Panc1 (cell line): Measurements from ENCODE around the gene ID1. TPM values are rescaled to one million over a fixed set of nuclear protein-coding genes. Genes with fewer than 3 reads are reported as not detected.

Experiments used
- ATAC-seq: fragments of 200-7000 bp; cut with Tn5 transposase; 2 replicates; pipeline ENCODE4 v1.9.1; 2020; ENCODE audit warnings: mild to moderate bottlenecking, moderate library complexity
- BruUV-seq: library from RNA; stranded (reverse); fragments of 400-500 nt; replicated peaks from 2 replicates; lab custom pipeline; 2021; lab: Mats Ljungman, UMichigan
- CTCF ChIA-PET: fragments of 300-600 bp; sonication (Branson Sonifier 250); formaldehyde crosslinking; loops from one replicate; lab custom pipeline; 2022; ENCODE audit warnings: antibody characterized with exemption; lab: Charles Lee
- POLR2A ChIA-PET: fragments of 300-600 bp; sonication (Branson Sonifier 250); formaldehyde crosslinking; loops from one replicate; lab custom pipeline; 2022; ENCODE audit warnings: antibody characterized with exemption; lab: Charles Lee
- DNase-seq: peaks from one replicate; pipeline ENCODE4 v3.0.0-alpha.2; 2010; ENCODE audit warnings: low read depth, low spot score
- H3K27ac ChIP-seq: 2 replicates; pipeline ENCODE4 v1.5.1; 2011; ENCODE audit warnings: mild to moderate bottlenecking, low read length, inconsistent platforms
- H3K27me3 ChIP-seq: fragments of 200-500 bp; sonication (Bioruptor generic); 2 replicates; pipeline ENCODE4 v1.6.0; 2014; ENCODE audit warnings: low read length, inconsistent platforms; ENCODE audit not compliant: control insufficient read depth, insufficient read depth
- H3K36me3 ChIP-seq: fragments of 200-500 bp; sonication (Bioruptor generic); 2 replicates; pipeline ENCODE4 v1.5.1; 2014; ENCODE audit warnings: inconsistent platforms, mild to moderate bottlenecking, low read length, moderate library complexity; ENCODE audit not compliant: control insufficient read depth, insufficient read depth
- H3K4me1 ChIP-seq: 2 replicates; pipeline ENCODE4 v1.5.1; 2011; ENCODE audit warnings: inconsistent platforms, mild to moderate bottlenecking, low read length, moderate library complexity; ENCODE audit not compliant: control insufficient read depth, insufficient read depth
- H3K4me3 ChIP-seq, 2 experiments: 2 replicates each; pipeline ENCODE4 v1.5.1; 2011 to 2012; ENCODE audit warnings: low read depth in 2 of 2, low read length in 2 of 2, mild to moderate bottlenecking in 2 of 2, inconsistent platforms in 1 of 2, moderate library complexity in 1 of 2
- H3K9me3 ChIP-seq: fragments of 200-500 bp; sonication (Bioruptor generic); 2 replicates; pipeline ENCODE4 v1.5.1; 2014; ENCODE audit warnings: low read depth, mild to moderate bottlenecking, inconsistent platforms, low read length, moderate library complexity; ENCODE audit not compliant: control insufficient read depth, insufficient read depth
- CTCF ChIP-seq: fragments of 450-650 bp; IDR thresholded peaks from 2 replicates; pipeline ENCODE4 v1.5.1; 2017; ENCODE audit warnings: mild to moderate bottlenecking
- POLR2AphosphoS5 ChIP-seq: IDR thresholded peaks from 2 replicates; pipeline ENCODE4 v1.6.1; 2012; ENCODE audit warnings: mild to moderate bottlenecking, low read depth, low read length, moderate library complexity
- REST ChIP-seq, 2 experiments: IDR thresholded peaks; 2 replicates each; pipeline ENCODE4 v1.6.1; 2011 to 2012; ENCODE audit warnings: low read depth in 2 of 2, control low read depth in 1 of 2, low read length in 1 of 2, mild to moderate bottlenecking in 1 of 2, moderate library complexity in 1 of 2; ENCODE audit not compliant: insufficient read depth in 1 of 2
- SIN3A ChIP-seq: IDR thresholded peaks from 2 replicates; pipeline ENCODE4 v1.6.1; 2012; ENCODE audit warnings: low read depth, mild to moderate bottlenecking, low read length, moderate library complexity, borderline replicate concordance; ENCODE audit not compliant: insufficient read depth
- TCF7L2 ChIP-seq: IDR thresholded peaks from 2 replicates; pipeline ENCODE4 v1.6.1; 2011; ENCODE audit warnings: mild to moderate bottlenecking, low read depth, low read length, inconsistent platforms
- in situ Hi-C: cut with HindIII; loops from 2 replicates; pipeline ENCODE4 v1.10.0; 2016; ENCODE audit warnings: low sequenced_read_pairs, low pct_unique_long_range_greater_than_20kb
- intact Hi-C: fragments of 100-400 bp; cut with micrococcal nuclease; formaldehyde crosslinking; loops from one replicate; pipeline ENCODE4 v1.10.0; 2022; ENCODE audit not compliant: unreplicated experiment
- total RNA-seq: library from RNA; stranded (reverse); gene quantifications from one replicate; pipeline ENCODE4 v1.2.1, GENCODE V29; 2021; ENCODE audit not compliant: unreplicated experiment

The ID1 gene
- total RNA-seq, 1 experiment from 2014 or later: 152 TPM

- TF ChIP-seq REST (IDR thresholded peaks at IDR 0.05; ENCODE audit: insufficient read depth in 1 of 2, low read depth in 2 of 2, low read length in 1 of 2) (no peak), POLR2AphosphoS5 (peak; percentile 64), SIN3A (peak; percentile 49; the same call in 1 of the 2 replicates)
- H3K9me3 ChIP-seq: no peaks in the 10 kb centered on the region
- no TSS peak for BruUV-seq
- ATAC-seq (no peak), DNase-seq (no peak)
- H3K4me1 ChIP-seq: peaks cover 67% of the 10 kb centered on the region
- peaks cover 8% of the 10 kb centered on the region for H3K36me3 ChIP-seq
- H3K4me3 ChIP-seq: peak overlapping the region; percentile 73 to 88
- intact Hi-C loops (no loop called here), in situ Hi-C loops (no loop called here)
- POLR2A ChIA-PET: interaction anchor here (0.5 to 3.8 kb wide), 14 partner anchors 10 to 486 kb away, joined by 4 to 76 read pairs (median 14); partner anchors contain the start of gene BCL2L1
- no peaks in the 10 kb centered on the region for H3K27me3 ChIP-seq
- H3K27ac ChIP-seq: peak overlapping the region; percentile 100
- CTCF ChIA-PET: interaction anchor here (1.0 to 7.8 kb wide), 4 partner anchors 27 to 45 kb away, joined by 5 to 298 read pairs (median 126); no protein-coding TSS in a partner anchor
These were observed 1.1 kb downstream of the ID1 start for GRCh38 chr20:31605902-31606803.

- peak; percentile 30 for ATAC-seq
- ChIA-PET CTCF (interaction anchor here (7.7 to 7.8 kb wide), 2 partner anchors 37 to 46 kb away, joined by 248 to 298 read pairs; no protein-coding TSS in a partner anchor), POLR2A (interaction anchor here (0.7 to 3.8 kb wide), 8 partner anchors 11 to 46 kb away, joined by 3 to 39 read pairs (median 7); no protein-coding TSS in a partner anchor)
- no peaks in the 10 kb centered on the region for H3K27me3 ChIP-seq
- peak overlapping the region; percentile 73 to 88 for H3K4me3 ChIP-seq
- DNase-seq: no peak
- no TSS peak for BruUV-seq
- peaks cover 73% of the 10 kb centered on the region for H3K4me1 ChIP-seq
- intact Hi-C loops (no loop called here), in situ Hi-C loops (no loop called here)
- peak overlapping the region; percentile 100 for H3K27ac ChIP-seq
- H3K36me3 ChIP-seq: peaks cover 8% of the 10 kb centered on the region
- no peaks in the 10 kb centered on the region for H3K9me3 ChIP-seq
- peak; percentile 99 for TF ChIP-seq POLR2AphosphoS5
- TF ChIP-seq REST (IDR thresholded peaks at IDR 0.05; ENCODE audit: insufficient read depth in 1 of 2, low read depth in 2 of 2, low read length in 1 of 2): no peak
- TF ChIP-seq SIN3A: peak; percentile 90
- no peak for TF ChIP-seq CTCF
- peak; percentile 99 for TF ChIP-seq TCF7L2
These were observed 1.9 kb downstream of the ID1 start for GRCh38 chr20:31606804-31607639.
